IMR-90 (cell line): ENCODE data around the gene PRELP.

Experiments used
- BHLHE40 ChIP-seq: fragments of 150-350 bp; IDR thresholded peaks from 2 replicates; pipeline ENCODE4 v1.6.1; 2016; ENCODE audit warnings: mild to moderate bottlenecking, low read depth, low read length
- CEBPB ChIP-seq: IDR thresholded peaks from 2 replicates; pipeline ENCODE4 v1.6.1; 2012; ENCODE audit warnings: low read depth, low read length, improper control_type of control experiment
- FOS ChIP-seq: fragments of 150-350 bp; IDR thresholded peaks from 2 replicates; pipeline ENCODE4 v1.6.1; 2016; ENCODE audit warnings: low read depth, low read length
- MAFK ChIP-seq: IDR thresholded peaks from 2 replicates; pipeline ENCODE4 v1.6.1; 2012; ENCODE audit warnings: low read depth, low read length, improper control_type of control experiment
- MXI1 ChIP-seq: IDR thresholded peaks from 2 replicates; pipeline ENCODE4 v1.6.1; 2012; ENCODE audit warnings: low read depth, mild to moderate bottlenecking, low read length, moderate library complexity, borderline replicate concordance
- NFE2L2 ChIP-seq: fragments of 150-350 bp; IDR thresholded peaks from 2 replicates; pipeline ENCODE4 v1.6.1; 2016; ENCODE audit warnings: low read depth, mild to moderate bottlenecking, low read length
- POLR2A ChIP-seq: IDR thresholded peaks from 2 replicates; pipeline ENCODE4 v1.6.1; 2012; ENCODE audit warnings: mild to moderate bottlenecking, low read depth, low read length
- RAD21 ChIP-seq: IDR thresholded peaks from 2 replicates; pipeline ENCODE4 v1.6.1; 2012; ENCODE audit warnings: low read length, improper control_type of control experiment
- RFX5 ChIP-seq: IDR thresholded peaks from 2 replicates; pipeline ENCODE4 v1.8.0; 2012; ENCODE audit warnings: low read depth, mild to moderate bottlenecking, low read length, moderate library complexity
- SMC3 ChIP-seq: fragments of 150-350 bp; IDR thresholded peaks from 2 replicates; pipeline ENCODE4 v1.6.1; 2016; ENCODE audit warnings: low read depth, mild to moderate bottlenecking, antibody characterized with exemption, low read length, moderate library complexity
- TF ChIP-seq, protein P1 (sequence below): conservative IDR thresholded peaks from 2 replicates; pipeline ENCODE4 v1.5.1; 2012; ENCODE audit warnings: mild to moderate bottlenecking, low read depth, low read length, improper control_type of control experiment
- TF ChIP-seq, protein P2 (sequence below): fragments of 150-350 bp; IDR thresholded peaks from 2 replicates; pipeline ENCODE4 v1.6.1; 2016; ENCODE audit warnings: low read depth, mild to moderate bottlenecking, low read length, moderate library complexity, borderline replicate concordance
- TF ChIP-seq, protein P3 (sequence below): fragments of 150-350 bp; IDR thresholded peaks from 2 replicates; pipeline ENCODE4 v1.6.1; 2017; ENCODE audit warnings: mild to moderate bottlenecking, antibody characterized with exemption, low read length, low read depth

DNA sequence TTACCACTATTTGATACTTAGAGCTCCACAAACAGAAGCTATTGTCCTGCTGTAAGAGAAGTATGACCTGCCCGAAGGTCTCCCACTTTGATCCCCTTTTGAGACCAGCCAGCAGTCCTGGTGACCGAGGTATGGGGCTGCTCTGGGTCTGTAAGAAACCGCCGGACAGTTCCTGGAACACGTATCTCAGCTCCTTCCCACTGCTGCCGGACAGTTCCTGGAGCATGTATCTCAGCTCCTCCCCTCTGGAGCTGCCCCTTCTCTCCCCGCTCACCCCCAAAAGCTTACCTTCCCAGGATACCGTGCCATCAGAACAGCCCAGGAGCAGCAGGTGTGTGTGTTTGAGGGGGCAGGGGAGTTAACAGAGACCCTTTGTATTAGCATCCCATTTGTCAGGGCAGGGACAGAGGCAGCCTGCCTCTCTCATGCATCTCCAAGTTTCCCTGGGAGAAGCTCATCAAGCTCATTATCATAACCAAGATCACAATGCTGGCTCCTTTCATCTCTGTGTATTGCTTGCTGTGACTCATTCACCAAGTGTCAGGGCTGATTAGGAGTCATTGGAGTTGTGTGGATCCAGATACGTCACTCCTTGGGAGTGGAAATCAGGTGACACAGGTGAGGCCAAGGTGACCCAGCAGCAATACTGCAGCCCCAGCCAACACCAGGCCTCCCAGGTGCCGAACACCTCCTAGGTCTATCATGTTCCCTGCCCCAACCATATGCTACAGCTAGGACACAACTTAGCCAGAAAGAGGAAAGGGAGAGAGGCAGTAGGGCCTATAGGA lies 43.6 kb downstream of the PRELP start:
- TF ChIP-seq RFX5 (no peak), POLR2A (no peak), SMC3 (no peak), FOS (no peak), MXI1 (no peak), MAFK (no peak), CEBPB (no peak), BHLHE40 (no peak), NFE2L2 (no peak), RAD21 (no peak)
- TF ChIP-seq, protein P1, sequence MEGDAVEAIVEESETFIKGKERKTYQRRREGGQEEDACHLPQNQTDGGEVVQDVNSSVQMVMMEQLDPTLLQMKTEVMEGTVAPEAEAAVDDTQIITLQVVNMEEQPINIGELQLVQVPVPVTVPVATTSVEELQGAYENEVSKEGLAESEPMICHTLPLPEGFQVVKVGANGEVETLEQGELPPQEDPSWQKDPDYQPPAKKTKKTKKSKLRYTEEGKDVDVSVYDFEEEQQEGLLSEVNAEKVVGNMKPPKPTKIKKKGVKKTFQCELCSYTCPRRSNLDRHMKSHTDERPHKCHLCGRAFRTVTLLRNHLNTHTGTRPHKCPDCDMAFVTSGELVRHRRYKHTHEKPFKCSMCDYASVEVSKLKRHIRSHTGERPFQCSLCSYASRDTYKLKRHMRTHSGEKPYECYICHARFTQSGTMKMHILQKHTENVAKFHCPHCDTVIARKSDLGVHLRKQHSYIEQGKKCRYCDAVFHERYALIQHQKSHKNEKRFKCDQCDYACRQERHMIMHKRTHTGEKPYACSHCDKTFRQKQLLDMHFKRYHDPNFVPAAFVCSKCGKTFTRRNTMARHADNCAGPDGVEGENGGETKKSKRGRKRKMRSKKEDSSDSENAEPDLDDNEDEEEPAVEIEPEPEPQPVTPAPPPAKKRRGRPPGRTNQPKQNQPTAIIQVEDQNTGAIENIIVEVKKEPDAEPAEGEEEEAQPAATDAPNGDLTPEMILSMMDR: no peak
- TF ChIP-seq, protein P2, sequence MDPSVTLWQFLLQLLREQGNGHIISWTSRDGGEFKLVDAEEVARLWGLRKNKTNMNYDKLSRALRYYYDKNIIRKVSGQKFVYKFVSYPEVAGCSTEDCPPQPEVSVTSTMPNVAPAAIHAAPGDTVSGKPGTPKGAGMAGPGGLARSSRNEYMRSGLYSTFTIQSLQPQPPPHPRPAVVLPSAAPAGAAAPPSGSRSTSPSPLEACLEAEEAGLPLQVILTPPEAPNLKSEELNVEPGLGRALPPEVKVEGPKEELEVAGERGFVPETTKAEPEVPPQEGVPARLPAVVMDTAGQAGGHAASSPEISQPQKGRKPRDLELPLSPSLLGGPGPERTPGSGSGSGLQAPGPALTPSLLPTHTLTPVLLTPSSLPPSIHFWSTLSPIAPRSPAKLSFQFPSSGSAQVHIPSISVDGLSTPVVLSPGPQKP: no peak
- TF ChIP-seq, protein P3, sequence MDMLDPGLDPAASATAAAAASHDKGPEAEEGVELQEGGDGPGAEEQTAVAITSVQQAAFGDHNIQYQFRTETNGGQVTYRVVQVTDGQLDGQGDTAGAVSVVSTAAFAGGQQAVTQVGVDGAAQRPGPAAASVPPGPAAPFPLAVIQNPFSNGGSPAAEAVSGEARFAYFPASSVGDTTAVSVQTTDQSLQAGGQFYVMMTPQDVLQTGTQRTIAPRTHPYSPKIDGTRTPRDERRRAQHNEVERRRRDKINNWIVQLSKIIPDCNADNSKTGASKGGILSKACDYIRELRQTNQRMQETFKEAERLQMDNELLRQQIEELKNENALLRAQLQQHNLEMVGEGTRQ: no peak
